GM12872 (cell line): ENCODE data around the gene STK17B.

Source experiments
- CTCF ChIP-seq: IDR thresholded peaks from 3 replicates; pipeline ENCODE4 v1.5.1; 2011; ENCODE audit warnings: low read depth, mild to moderate bottlenecking, low read length, moderate library complexity; ENCODE audit not compliant: insufficient read depth

STK17B gene

GRCh38 chr2:196183172-196183473, 11.7 kb upstream of the STK17B start:
- TF ChIP-seq CTCF: no peak

GRCh38 chr2:196182439-196183171, 11.2 kb upstream of the STK17B start:
- no peak for TF ChIP-seq CTCF

- no peak for TF ChIP-seq CTCF
Measured at GRCh38 chr2:196181484-196181883, 10.1 kb upstream of the STK17B start.

GRCh38 chr2:196177124-196177523, 5.7 kb upstream of the STK17B start:
- TF ChIP-seq CTCF: no peak

- TF ChIP-seq CTCF: no peak
Measured at GRCh38 chr2:196176142-196176738, 4.9 kb upstream of the STK17B start.

DNA sequence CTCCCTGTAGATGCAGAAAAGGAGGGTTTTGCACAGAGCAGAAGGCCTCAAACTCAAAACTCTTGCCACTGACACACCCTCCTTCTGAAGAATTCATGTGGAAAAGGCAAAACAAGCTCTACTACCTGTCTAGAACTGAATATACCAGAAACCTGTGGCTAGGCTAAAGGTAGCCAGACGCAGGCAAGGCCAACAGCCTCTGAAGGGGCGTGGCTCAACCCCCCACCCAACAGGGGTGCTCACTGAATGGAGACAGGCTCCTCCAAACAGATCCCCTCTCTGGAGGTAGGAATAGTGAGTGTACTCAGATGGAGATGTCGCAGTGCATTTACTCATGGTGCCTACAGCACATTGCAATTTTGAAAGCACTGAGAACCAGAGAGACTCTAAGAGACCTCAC, 3.0 kb upstream of the STK17B start:
- no peak for TF ChIP-seq CTCF

DNA sequence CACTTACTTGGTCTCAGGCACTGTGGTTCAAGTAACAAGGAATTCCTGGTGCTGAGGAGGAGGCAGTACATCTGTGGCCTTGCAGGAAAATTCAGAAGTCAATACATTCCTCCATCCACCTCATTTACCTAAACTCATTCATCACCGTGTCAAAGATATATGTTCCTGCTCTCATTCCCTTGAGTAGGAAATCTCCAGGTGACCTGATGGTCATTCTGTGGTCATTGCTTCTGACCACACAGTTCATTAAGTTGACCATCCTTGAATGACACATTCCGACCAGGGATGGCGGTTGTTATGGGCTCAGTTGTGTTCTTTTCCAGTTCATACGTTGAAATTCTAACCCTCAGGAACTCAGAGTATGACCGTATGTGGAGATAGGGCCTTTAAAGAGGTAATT, 2.1 kb upstream of the STK17B start:
- TF ChIP-seq CTCF: no peak
